Skin epidermis (tissue), 12 donors: ENCODE measurements around the gene MAGEB5.
"Not testable (repeated sequence)": the region's sequence is repeated elsewhere in the genome, so short reads cannot be mapped to it uniquely, and the experiment has no call there.

Experiments used
- H3K27ac ChIP-seq, 21 experiments: fragments of 200-600 bp; sonication (generic) in 11 of 21; one replicate each; pipeline ENCODE4 v1.5.0; 2020; ENCODE audit warnings: mild to moderate bottlenecking in 3 of 21, inconsistent platforms in 2 of 21, moderate library complexity in 2 of 21
- H3K4me3 ChIP-seq, 7 experiments: fragments of 200-600 bp; sonication (generic) in 2 of 7; one replicate each; pipeline ENCODE4 v1.5.0; 2020; ENCODE audit warnings: inconsistent platforms in 2 of 7, mild to moderate bottlenecking in 2 of 7, moderate library complexity in 1 of 7

Gene MAGEB5, protein sequence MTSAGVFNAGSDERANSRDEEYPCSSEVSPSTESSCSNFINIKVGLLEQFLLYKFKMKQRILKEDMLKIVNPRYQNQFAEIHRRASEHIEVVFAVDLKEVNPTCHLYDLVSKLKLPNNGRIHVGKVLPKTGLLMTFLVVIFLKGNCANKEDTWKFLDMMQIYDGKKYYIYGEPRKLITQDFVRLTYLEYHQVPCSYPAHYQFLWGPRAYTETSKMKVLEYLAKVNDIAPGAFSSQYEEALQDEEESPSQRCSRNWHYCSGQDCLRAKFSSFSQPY

DNA sequence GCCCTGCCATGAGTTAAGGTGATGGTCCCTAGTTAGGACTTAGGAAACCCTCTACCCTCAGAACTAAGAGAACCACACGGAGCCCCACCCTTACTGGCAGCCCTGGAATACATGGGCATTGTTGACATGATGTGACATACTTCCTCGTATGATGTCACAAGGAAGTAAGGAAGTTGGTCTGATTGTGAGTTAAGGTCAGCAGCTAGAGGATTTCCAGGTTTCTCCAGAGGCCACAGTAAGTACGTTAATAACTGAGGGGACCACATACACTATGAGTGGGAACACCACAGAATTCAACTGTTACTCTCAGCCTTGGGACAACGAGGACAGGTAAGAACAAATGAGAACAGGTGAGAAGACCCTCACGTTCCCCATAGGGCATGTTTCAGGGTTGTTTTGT, at the start of gene MAGEB5:
TSS of gene MAGEB5 (plus strand) at position 301 of the 400 bp plus-strand sequence. CDS start 1,133 bp downstream, outside the sequence.
- Histone ChIP-seq H3K4me3 (no peak within 1 kb of the TSS), H3K27ac (no peak within 1 kb of the TSS)

GRCh38 chrX:26192204-26192603, 23.8 kb upstream of the MAGEB5 start, which contains the start of gene MAGEB6:
Gene MAGEB6 (plus strand): TSS chrX:26192440. CDS start chrX:26193847, 1,407 bp downstream.
- Histone ChIP-seq H3K4me3 (no peak within 1 kb of the TSS), H3K27ac (no peak within 1 kb of the TSS)

- Histone ChIP-seq H3K27ac (no peak overlapping the region), H3K4me3 (no peak overlapping the region)
Observed at GRCh38 chrX:26203561-26203960, 12.4 kb upstream of the MAGEB5 start.

GRCh38 chrX:26204717-26205116, 11.3 kb upstream of the MAGEB5 start:
- not testable (repeated sequence) for H3K27ac ChIP-seq, H3K4me3 ChIP-seq

DNA sequence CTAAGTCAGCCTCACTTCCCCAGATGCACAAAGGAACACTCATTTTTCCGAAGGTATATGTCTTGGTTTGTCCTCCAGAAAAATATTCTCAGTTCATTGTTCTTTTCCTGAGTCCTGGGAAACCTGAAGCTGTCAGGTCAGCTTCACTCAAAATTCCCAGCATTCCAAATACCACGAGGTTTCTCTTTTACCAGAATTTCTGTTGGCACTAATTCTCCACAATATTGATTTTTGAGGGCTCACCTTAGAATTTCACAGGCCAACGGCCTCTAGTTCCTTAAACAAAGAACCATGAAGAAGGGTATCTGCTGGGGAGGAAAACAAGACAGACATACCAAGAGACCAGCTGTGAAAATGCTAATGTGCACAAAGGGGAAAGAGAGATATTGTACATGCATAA, 8.0 kb upstream of the MAGEB5 start:
- Histone ChIP-seq H3K27ac (no peak overlapping the region), H3K4me3 (no peak overlapping the region)

DNA sequence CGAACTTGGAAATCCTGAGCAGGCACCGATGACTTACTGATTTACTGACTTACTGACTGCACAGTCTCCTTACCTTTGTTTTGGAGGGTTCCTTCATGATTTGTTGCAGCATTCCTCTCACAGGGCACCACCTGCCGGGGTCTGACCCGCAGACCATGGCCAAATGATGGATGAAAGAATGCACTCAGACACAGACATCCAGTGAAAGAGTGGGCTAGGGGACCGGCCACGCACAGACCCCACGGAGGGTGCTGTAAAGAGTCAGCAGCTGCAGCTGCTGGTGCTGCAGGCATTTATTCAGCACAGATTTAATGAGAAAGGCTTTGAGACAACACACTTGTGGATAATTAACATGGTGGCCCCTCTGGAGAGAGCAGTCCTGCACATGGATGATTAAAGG, 3.4 kb downstream of the MAGEB5 start:
- no peak overlapping the region for H3K27ac ChIP-seq
- H3K4me3 ChIP-seq = no peak overlapping the region

DNA sequence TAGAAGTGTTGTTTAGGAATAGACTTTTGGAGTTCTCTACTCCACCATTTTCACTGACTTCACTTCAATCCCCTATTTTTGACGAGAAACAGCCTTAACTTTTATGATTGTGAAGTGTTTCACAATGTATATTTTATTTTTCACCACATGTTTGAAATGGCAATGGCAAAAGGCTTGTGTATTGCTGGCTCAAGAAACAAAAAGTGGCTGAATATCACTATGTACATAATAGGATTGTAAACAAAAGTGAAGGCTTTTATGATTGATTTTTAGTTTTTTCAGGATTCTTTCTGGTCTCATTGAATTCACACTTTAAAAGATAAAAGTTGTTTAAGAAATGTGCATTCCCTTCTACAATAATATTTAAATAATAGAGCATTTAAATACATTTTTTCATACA, 18.2 kb downstream of the MAGEB5 start:
- Histone ChIP-seq H3K4me3 (no peak overlapping the region), H3K27ac (no peak overlapping the region)

GRCh38 chrX:26253526-26253925, 37.6 kb downstream of the MAGEB5 start:
- Histone ChIP-seq H3K4me3 (no peak overlapping the region), H3K27ac (no peak overlapping the region)

GRCh38 chrX:26254436-26254835, 38.5 kb downstream of the MAGEB5 start:
- Histone ChIP-seq H3K27ac (no peak overlapping the region), H3K4me3 (no peak overlapping the region)

DNA sequence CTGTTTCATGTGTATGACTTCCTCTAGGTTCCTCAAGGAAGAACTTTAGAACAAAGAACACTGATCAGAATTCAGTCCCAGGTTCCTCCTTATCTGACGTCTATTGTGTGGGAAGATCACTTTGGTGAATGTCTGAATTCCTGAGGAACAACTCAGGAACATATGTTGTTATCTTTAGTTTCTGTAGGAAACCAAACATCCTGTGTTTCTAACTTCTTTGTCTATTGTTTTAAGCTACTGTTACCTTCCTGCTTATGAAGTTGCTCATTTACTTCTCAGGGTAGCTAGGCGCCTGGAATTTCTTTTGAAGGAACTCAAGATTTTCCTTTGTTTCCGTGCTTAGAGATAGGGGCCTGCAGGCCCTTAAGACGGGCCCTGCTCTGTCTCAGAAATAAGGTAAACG, 46.2 kb downstream of the MAGEB5 start:
- H3K27ac ChIP-seq = no peak overlapping the region

More for the DNA sequence above, 46.2 kb downstream of the MAGEB5 start:
- no peak overlapping the region for H3K4me3 ChIP-seq
